K562 (cell line): ENCODE results near the gene DBNDD2. TPM values are rescaled to one million over a fixed set of nuclear protein-coding genes. Genes with fewer than 3 reads are reported as not detected.

Source experiments
- DNMT1 ChIP-seq: fragments of 450-650 bp; IDR thresholded peaks from 2 replicates; pipeline ENCODE4 v1.6.1; 2016; ENCODE audit warnings: antibody characterized with exemption, mild to moderate bottlenecking
- FOXA1 ChIP-seq: fragments of 450-650 bp; IDR thresholded peaks from 2 replicates; pipeline ENCODE4 v1.6.1; 2016; ENCODE audit warnings: mild to moderate bottlenecking, borderline replicate concordance
- FUS ChIP-seq: fragments of 200-400 bp; formaldehyde crosslinking; optimal IDR thresholded peaks from 2 replicates; pipeline ENCODE3; 2017; ENCODE audit warnings: low read depth, low read length
- KDM1A ChIP-seq, 2 experiments: fragments of 450-650 bp; IDR thresholded peaks; 2 replicates each; pipeline ENCODE4 v1.6.1; 2016; ENCODE audit warnings: mild to moderate bottlenecking in 2 of 2
- KDM2B ChIP-seq: fragments of 250-450 bp; sonication (Bioruptor Pico); IDR thresholded peaks from 2 replicates; pipeline ENCODE4 v1.8.0; 2021; ENCODE audit warnings: mild to moderate bottlenecking, moderate library complexity
- LEF1 ChIP-seq: fragments of 450-650 bp; IDR thresholded peaks from 2 replicates; pipeline ENCODE4 v1.6.1; 2016; ENCODE audit warnings: mild to moderate bottlenecking
- NFE2 ChIP-seq: IDR thresholded peaks from 2 replicates; pipeline ENCODE4 v1.6.1; 2014; ENCODE audit warnings: antibody characterized with exemption, low read depth
- PRMT5 ChIP-seq: sonication (generic); formaldehyde crosslinking; IDR thresholded peaks from 2 replicates; pipeline ENCODE4 v1.5.0; 2020; ENCODE audit warnings: missing genetic modification reagents
- RBFOX2 ChIP-seq: fragments of 200-400 bp; formaldehyde crosslinking; IDR thresholded peaks from 2 replicates; pipeline ENCODE4 v1.6.1; 2017; ENCODE audit warnings: low read depth, mild to moderate bottlenecking, low read length, moderate library complexity
- SAFB2 ChIP-seq: fragments of 200-400 bp; formaldehyde crosslinking; IDR thresholded peaks from 2 replicates; pipeline ENCODE4 v1.6.1; 2018; ENCODE audit warnings: borderline replicate concordance, low read length, low read depth, moderate library complexity; ENCODE audit not compliant: severe bottlenecking
- SMARCA4 ChIP-seq: fragments of 450-650 bp; IDR thresholded peaks from 2 replicates; pipeline ENCODE4 v1.6.1; 2016
- SMC3 ChIP-seq: conservative IDR thresholded peaks from 2 replicates; pipeline ENCODE4 v1.6.1; 2011; ENCODE audit warnings: low read depth, low read length, improper control_type of control experiment; ENCODE audit not compliant: insufficient read depth
- WHSC1 ChIP-seq: IDR thresholded peaks from one replicate; pipeline ENCODE4 v1.6.1; 2012; ENCODE audit warnings: low read length, control low read depth, inconsistent platforms
- ZNF232 ChIP-seq: sonication (generic); formaldehyde crosslinking; IDR thresholded peaks from 2 replicates; pipeline ENCODE4 v1.8.0; 2022; ENCODE audit warnings: mild to moderate bottlenecking, missing genetic modification reagents
- ZNF347 ChIP-seq: fragments of 450-650 bp; formaldehyde crosslinking; IDR thresholded peaks from 2 replicates; pipeline ENCODE4 v1.4.0; 2020; ENCODE audit warnings: low read depth, mild to moderate bottlenecking, moderate library complexity
- polyA plus RNA-seq, 8 experiments: library from polyadenylated mRNA; depleted of rRNA in 4 of 8; stranded (reverse) in 5 of 8; unstranded in 3 of 8; fragments of >200 nt; fragmentation: Nextera tagmentation in 2 of 8; fragmentation: Illumina TruSeq in 1 of 8; extraction: Ambion mirVana in 2 of 8; extraction: Trizol in 1 of 8; gene quantifications; 2 replicates each; pipeline versions ENCODE4 v1.2.1 to v1.2.3, GENCODE V29; 2011 to 2014; ENCODE audit warnings: inconsistent platforms in 1 of 8, missing spikeins in 1 of 8
- total RNA-seq, 7 experiments: library from RNA; depleted of rRNA in 6 of 7; stranded (reverse); fragments of >200 nt in 6 of 7; fragmentation: Illumina TruSeq in 2 of 7; extraction: Trizol in 2 of 7; gene quantifications; 2 replicates each; pipeline versions ENCODE4 v1.2.1 to v1.2.3, GENCODE V29; 2011 to 2021; ENCODE audit warnings: low replicate concordance in 1 of 7
- TF ChIP-seq, protein P1 (sequence below): fragments of 250-450 bp; sonication (Bioruptor Pico); IDR thresholded peaks from 2 replicates; pipeline ENCODE4 v1.5.0; 2021; ENCODE audit warnings: mild to moderate bottlenecking, borderline replicate concordance
- TF ChIP-seq, protein P2 (sequence below): fragments of 450-650 bp; formaldehyde crosslinking; IDR thresholded peaks from 2 replicates; pipeline ENCODE4 v1.4.0; 2022; ENCODE audit warnings: missing genetic modification characterization
- TF ChIP-seq, protein P3 (sequence below): IDR thresholded peaks from 3 replicates; pipeline ENCODE4 v1.6.1; 2011; ENCODE audit warnings: borderline replicate concordance, mild to moderate bottlenecking; ENCODE audit not compliant: insufficient read length, insufficient read depth
- TF ChIP-seq, protein P4 (sequence below), 2 experiments: IDR thresholded peaks; 2 replicates each; pipeline ENCODE4 v1.6.1; 2011; ENCODE audit warnings: borderline replicate concordance in 1 of 2, control low read depth in 1 of 2, low read depth in 1 of 2, low read length in 1 of 2, mild to moderate bottlenecking in 1 of 2, mixed read lengths in 1 of 2, moderate library complexity in 1 of 2; ENCODE audit not compliant: insufficient read depth in 1 of 2, insufficient read length in 1 of 2, poor library complexity in 1 of 2, severe bottlenecking in 1 of 2; ENCODE audit errors: extremely low read depth in 1 of 2

Gene DBNDD2
- total and polyA plus RNA-seq, 9 of the 15 experiments (the other 6 are each of a cell fraction or from before 2014, with no cell fraction given) = 12.8 to 64.0 (median 35.8) TPM

DNA sequence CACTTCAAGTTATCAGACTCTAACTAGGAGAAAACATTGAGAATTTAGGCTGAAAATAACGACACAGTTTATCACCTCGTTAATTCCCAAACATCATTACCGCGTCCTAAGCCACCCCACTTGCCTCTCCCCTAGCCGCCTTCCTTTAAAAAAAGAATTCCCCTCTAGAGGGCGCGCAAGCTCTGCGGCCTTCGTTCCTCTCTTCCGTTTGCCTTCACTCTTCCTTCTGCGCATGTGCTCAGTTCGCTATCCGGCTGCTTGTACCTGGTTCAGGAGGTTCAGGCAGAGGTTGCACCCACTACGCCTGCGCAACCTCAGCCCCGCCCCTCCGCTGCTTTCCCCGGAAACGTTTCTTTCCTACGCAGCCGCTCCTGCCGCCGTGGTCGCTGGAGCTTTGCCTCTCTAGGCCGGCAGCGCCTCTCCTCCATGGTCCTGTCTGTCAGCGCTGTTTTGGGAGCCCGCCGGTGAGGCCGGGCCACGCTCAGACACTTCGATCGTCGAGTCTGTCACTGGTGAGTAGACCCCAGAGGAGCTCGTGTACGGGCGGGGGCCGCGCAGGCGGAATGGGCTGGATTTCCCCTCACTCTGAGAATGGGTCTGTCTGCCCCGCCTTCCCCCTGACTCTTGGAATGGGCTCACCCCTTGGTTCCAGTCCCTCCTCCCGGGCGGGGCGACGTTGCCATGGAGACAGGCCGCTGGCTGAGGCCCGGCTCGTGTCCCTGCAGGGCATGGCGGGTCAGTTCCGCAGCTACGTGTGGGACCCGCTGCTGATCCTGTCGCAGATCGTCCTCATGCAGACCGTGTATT, 45.1 kb upstream of the DBNDD2 start, which contains the start of gene SYS1 (continued):
- TF ChIP-seq, protein P1, sequence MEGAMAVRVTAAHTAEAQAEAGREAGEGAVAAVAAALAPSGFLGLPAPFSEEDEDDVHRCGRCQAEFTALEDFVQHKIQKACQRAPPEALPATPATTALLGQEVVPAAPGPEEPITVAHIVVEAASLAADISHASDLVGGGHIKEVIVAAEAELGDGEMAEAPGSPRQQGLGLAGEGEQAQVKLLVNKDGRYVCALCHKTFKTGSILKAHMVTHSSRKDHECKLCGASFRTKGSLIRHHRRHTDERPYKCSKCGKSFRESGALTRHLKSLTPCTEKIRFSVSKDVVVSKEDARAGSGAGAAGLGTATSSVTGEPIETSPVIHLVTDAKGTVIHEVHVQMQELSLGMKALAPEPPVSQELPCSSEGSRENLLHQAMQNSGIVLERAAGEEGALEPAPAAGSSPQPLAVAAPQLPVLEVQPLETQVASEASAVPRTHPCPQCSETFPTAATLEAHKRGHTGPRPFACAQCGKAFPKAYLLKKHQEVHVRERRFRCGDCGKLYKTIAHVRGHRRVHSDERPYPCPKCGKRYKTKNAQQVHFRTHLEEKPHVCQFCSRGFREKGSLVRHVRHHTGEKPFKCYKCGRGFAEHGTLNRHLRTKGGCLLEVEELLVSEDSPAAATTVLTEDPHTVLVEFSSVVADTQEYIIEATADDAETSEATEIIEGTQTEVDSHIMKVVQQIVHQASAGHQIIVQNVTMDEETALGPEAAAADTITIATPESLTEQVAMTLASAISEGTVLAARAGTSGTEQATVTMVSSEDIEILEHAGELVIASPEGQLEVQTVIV = no peak
- TF ChIP-seq, protein P2, sequence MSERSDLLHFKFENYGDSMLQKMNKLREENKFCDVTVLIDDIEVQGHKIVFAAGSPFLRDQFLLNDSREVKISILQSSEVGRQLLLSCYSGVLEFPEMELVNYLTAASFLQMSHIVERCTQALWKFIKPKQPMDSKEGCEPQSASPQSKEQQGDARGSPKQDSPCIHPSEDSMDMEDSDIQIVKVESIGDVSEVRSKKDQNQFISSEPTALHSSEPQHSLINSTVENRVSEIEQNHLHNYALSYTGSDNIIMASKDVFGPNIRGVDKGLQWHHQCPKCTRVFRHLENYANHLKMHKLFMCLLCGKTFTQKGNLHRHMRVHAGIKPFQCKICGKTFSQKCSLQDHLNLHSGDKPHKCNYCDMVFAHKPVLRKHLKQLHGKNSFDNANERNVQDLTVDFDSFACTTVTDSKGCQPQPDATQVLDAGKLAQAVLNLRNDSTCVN (CRISPR knock-in tag) = no peak
- no peak for TF ChIP-seq KDM2B (CRISPR knock-in tag)
- TF ChIP-seq NFE2 = no peak
- no peak for TF ChIP-seq ZNF232 (CRISPR knock-in tag)
- TF ChIP-seq, protein P3, sequence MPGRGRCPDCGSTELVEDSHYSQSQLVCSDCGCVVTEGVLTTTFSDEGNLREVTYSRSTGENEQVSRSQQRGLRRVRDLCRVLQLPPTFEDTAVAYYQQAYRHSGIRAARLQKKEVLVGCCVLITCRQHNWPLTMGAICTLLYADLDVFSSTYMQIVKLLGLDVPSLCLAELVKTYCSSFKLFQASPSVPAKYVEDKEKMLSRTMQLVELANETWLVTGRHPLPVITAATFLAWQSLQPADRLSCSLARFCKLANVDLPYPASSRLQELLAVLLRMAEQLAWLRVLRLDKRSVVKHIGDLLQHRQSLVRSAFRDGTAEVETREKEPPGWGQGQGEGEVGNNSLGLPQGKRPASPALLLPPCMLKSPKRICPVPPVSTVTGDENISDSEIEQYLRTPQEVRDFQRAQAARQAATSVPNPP = no peak
- TF ChIP-seq KDM1A (IDR thresholded peaks at IDR 0.05) = no peak
- TF ChIP-seq SMARCA4 = no peak; the same call in 1 of the 2 replicates
- TF ChIP-seq FOXA1 = no peak
- TF ChIP-seq ZNF347 (CRISPR knock-in tag) = no peak
- no peak for TF ChIP-seq WHSC1
- TF ChIP-seq SMC3 = peak; percentile 61
- peak; percentile 98 for TF ChIP-seq RBFOX2
- TF ChIP-seq, protein P4, sequence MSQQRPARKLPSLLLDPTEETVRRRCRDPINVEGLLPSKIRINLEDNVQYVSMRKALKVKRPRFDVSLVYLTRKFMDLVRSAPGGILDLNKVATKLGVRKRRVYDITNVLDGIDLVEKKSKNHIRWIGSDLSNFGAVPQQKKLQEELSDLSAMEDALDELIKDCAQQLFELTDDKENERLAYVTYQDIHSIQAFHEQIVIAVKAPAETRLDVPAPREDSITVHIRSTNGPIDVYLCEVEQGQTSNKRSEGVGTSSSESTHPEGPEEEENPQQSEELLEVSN (IDR thresholded peaks at IDR 0.05; ENCODE audit: borderline replicate concordance in 1 of 2, extremely low read depth in 1 of 2, insufficient read depth in 1 of 2, insufficient read length in 1 of 2, low read depth in 1 of 2, low read length in 1 of 2, poor library complexity in 1 of 2, severe bottlenecking in 1 of 2) = peak in 1 of 2 experiments; percentile 32
- no peak for TF ChIP-seq DNMT1
- TF ChIP-seq PRMT5 (CRISPR knock-in tag) = no peak
- peak; percentile 58; the same call in 1 of the 2 replicates for TF ChIP-seq LEF1
- TF ChIP-seq FUS = no peak
- no peak for TF ChIP-seq SAFB2
